CD4-positive, CD25-positive, alpha-beta regulatory T cell (primary cell): ENCODE results near the gene PTPRN2. TPM values are rescaled to one million over a fixed set of nuclear protein-coding genes. Genes with fewer than 3 reads are reported as not detected.
A peak's percentile ranks its signal among the peaks of the same experiment; 100 is the strongest.

ENCODE experiments used
- ATAC-seq, 2 donors: fragments of 150-1000 bp; cut with Tn5 transposase; one replicate each; pipeline ENCODE4 v1.10.0; 2021; ENCODE audit warnings: low read depth in 2 of 2, moderate number of reproducible peaks in 2 of 2, moderate library complexity in 1 of 2
- DNase-seq, 3 donors: peaks; one replicate each; pipeline versions ENCODE4 v3.0.0 to v3.0.0-alpha.2; 2012 to 2022; ENCODE audit warnings: mixed read lengths in 1 of 3
- H3K27ac ChIP-seq: one replicate; pipeline ENCODE4 v1.7.0; 2013; ENCODE audit warnings: mild to moderate bottlenecking, low read length; ENCODE audit not compliant: insufficient read depth, poor library complexity, severe bottlenecking
- H3K27me3 ChIP-seq: one replicate; pipeline ENCODE4 v1.7.0; 2013; ENCODE audit warnings: low read length; ENCODE audit not compliant: control insufficient read depth, insufficient read depth
- H3K36me3 ChIP-seq: one replicate; pipeline ENCODE4 v1.7.0; 2013; ENCODE audit warnings: mild to moderate bottlenecking, low read length, moderate library complexity; ENCODE audit not compliant: control insufficient read depth, insufficient read depth
- H3K4me1 ChIP-seq: 2 replicates; pipeline ENCODE4 v1.7.0; 2013; ENCODE audit warnings: mild to moderate bottlenecking, low read length; ENCODE audit not compliant: insufficient read depth, control insufficient read depth, poor library complexity, severe bottlenecking
- H3K4me3 ChIP-seq: one replicate; pipeline ENCODE4 v1.7.0; 2013; ENCODE audit warnings: low read depth, mild to moderate bottlenecking, low read length, moderate library complexity
- H3K9me3 ChIP-seq, 2 experiments: 1 replicate in 1 of 2; 2 replicates in 1 of 2; pipeline ENCODE4 v1.7.0; 2013; ENCODE audit warnings: low read length in 2 of 2, mild to moderate bottlenecking in 1 of 2, moderate library complexity in 1 of 2; ENCODE audit not compliant: control insufficient read depth in 2 of 2
- H3K27ac Mint-ChIP-seq, 3 donors: one replicate each; pipeline ENCODE4 v1.8.0; 2020 to 2022; ENCODE audit warnings: mild to moderate bottlenecking in 3 of 3, mixed read lengths in 3 of 3, moderate library complexity in 2 of 3
- H3K27me3 Mint-ChIP-seq: one replicate; pipeline ENCODE4 v1.8.0; 2022; ENCODE audit warnings: mild to moderate bottlenecking, mixed read lengths
- H3K36me3 Mint-ChIP-seq: one replicate; pipeline ENCODE4 v1.8.0; 2020; ENCODE audit warnings: mixed read lengths
- H3K4me1 Mint-ChIP-seq, 4 donors: one replicate each; pipeline ENCODE4 v1.8.0; 2020 to 2022; ENCODE audit warnings: mixed read lengths in 4 of 4, mild to moderate bottlenecking in 1 of 4
- H3K4me3 Mint-ChIP-seq, 4 donors: one replicate each; pipeline ENCODE4 v1.8.0; 2020 to 2022; ENCODE audit warnings: mild to moderate bottlenecking in 4 of 4, mixed read lengths in 4 of 4, moderate library complexity in 3 of 4
- H3K9me3 Mint-ChIP-seq, 7 donors: one replicate each; pipeline ENCODE4 v1.8.0; 2020 to 2022; ENCODE audit warnings: mixed read lengths in 7 of 7, mild to moderate bottlenecking in 3 of 7, moderate library complexity in 2 of 7
- polyA plus RNA-seq, 4 donors: library from polyadenylated mRNA; unstranded; fragments of 300-500 nt; fragmentation: Illumina TruSeq; gene quantifications; one replicate each; pipeline ENCODE4 v1.2.3, GENCODE V29; 2021
- total RNA-seq: library from RNA; stranded (reverse); gene quantifications from one replicate; pipeline ENCODE4 v1.2.3, GENCODE V29; 2022

The PTPRN2 gene
- total and polyA plus RNA-seq, 5 donors from 2014 or later = 1.6 to 4.7 (median 2.7) TPM

GRCh38 chr7:157635669-157636068, 952.0 kb downstream of the PTPRN2 start:
- Mint-ChIP-seq H3K9me3 (peaks cover 0 to 7% (median 5%) of the 10 kb centered on the region in 7 donors), H3K4me3 (no peak overlapping the region), H3K27me3 (peaks cover 47% of the 10 kb centered on the region), H3K4me1 (no peaks in the 10 kb centered on the region), H3K27ac (no peak overlapping the region), H3K36me3 (no peaks in the 10 kb centered on the region)
- Histone ChIP-seq H3K36me3 (no peaks in the 10 kb centered on the region), H3K27me3 (peaks cover 6% of the 10 kb centered on the region), H3K9me3 (peaks cover 0 to 5% of the 10 kb centered on the region in 2 experiments), H3K4me1 (no peaks in the 10 kb centered on the region), H3K27ac (no peak overlapping the region), H3K4me3 (no peak overlapping the region)
- DNase-seq (no peak), ATAC-seq (no peak)

GRCh38 chr7:157635148-157635500, 952.5 kb downstream of the PTPRN2 start:
- peaks cover 6% of the 10 kb centered on the region for H3K27me3 ChIP-seq
- H3K4me1 Mint-ChIP-seq = no peaks in the 10 kb centered on the region
- no peaks in the 10 kb centered on the region for H3K36me3 ChIP-seq
- H3K27ac Mint-ChIP-seq = no peak overlapping the region
- H3K27me3 Mint-ChIP-seq = peaks cover 42% of the 10 kb centered on the region
- H3K27ac ChIP-seq = no peak overlapping the region
- H3K4me3 Mint-ChIP-seq = no peak overlapping the region
- no peak overlapping the region for H3K4me3 ChIP-seq
- DNase-seq (no peak), ATAC-seq (no peak)
- H3K4me1 ChIP-seq = no peaks in the 10 kb centered on the region
- H3K9me3 ChIP-seq = peaks cover 0 to 2% of the 10 kb centered on the region in 2 experiments
- no peaks in the 10 kb centered on the region for H3K36me3 Mint-ChIP-seq
- H3K9me3 Mint-ChIP-seq = peaks cover 0 to 4% (median 3%) of the 10 kb centered on the region in 7 donors

DNA sequence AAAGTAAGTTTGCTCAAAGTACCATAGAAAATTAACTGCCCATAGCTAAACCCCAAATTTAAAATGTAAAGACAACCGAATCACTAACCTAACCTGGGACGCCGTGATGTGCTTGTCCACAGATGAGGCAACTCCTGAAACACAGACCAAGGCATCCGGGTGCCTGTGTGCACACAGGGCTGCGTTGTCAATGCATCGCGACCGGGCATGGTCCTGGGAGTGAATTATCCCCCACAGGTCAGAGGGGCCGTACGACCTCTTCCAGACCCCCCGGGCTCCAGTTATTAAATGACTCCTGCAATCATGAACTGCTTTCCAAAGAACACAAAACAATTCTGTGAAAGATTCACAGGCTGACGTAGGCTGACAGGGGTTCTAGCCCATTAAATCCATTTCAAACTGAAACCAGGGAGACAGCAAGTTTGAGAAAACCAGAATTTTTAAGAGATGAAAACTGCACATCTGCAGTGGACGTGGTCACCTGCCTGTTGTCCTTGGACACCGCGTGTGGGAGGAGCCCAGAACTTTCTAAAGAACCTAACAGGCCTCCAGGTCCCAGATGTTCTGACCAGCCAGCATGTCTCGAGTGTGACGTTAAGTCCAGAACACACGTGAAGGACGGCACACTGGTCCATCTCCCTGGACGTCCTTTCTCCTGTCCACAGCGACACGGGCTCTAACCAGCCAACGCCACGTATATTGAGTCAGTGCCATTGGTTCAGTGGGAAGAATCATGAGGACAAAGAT, 953.0 kb downstream of the PTPRN2 start:
- ATAC-seq (no peak), DNase-seq (no peak)
- Histone ChIP-seq H3K9me3 (no peaks in the 10 kb centered on the region), H3K4me1 (no peaks in the 10 kb centered on the region), H3K27ac (no peak overlapping the region), H3K4me3 (no peak overlapping the region), H3K27me3 (peaks cover 6% of the 10 kb centered on the region), H3K36me3 (no peaks in the 10 kb centered on the region)
- Mint-ChIP-seq H3K27me3 (peaks cover 40% of the 10 kb centered on the region), H3K27ac (no peak overlapping the region), H3K36me3 (no peaks in the 10 kb centered on the region), H3K9me3 (peaks cover 0 to 1% (median 0%) of the 10 kb centered on the region in 7 donors), H3K4me1 (no peaks in the 10 kb centered on the region), H3K4me3 (no peak overlapping the region)

GRCh38 chr7:157633465-157634185, 954.0 kb downstream of the PTPRN2 start:
- Mint-ChIP-seq H3K27ac (no peak overlapping the region), H3K4me3 (no peak overlapping the region), H3K36me3 (no peaks in the 10 kb centered on the region), H3K4me1 (peaks cover 0 to 5% (median 0%) of the 10 kb centered on the region in 4 donors), H3K27me3 (peaks cover 40% of the 10 kb centered on the region), H3K9me3 (no peaks in the 10 kb centered on the region)
- Histone ChIP-seq H3K4me3 (no peak overlapping the region), H3K4me1 (no peaks in the 10 kb centered on the region), H3K36me3 (no peaks in the 10 kb centered on the region), H3K27me3 (peaks cover 6% of the 10 kb centered on the region), H3K27ac (no peak overlapping the region), H3K9me3 (no peaks in the 10 kb centered on the region)
- DNase-seq (no peak), ATAC-seq (no peak)

GRCh38 chr7:157630301-157630853, 957.2 kb downstream of the PTPRN2 start:
- Histone ChIP-seq H3K4me1 (peaks cover 23% of the 10 kb centered on the region), H3K36me3 (no peaks in the 10 kb centered on the region), H3K9me3 (no peaks in the 10 kb centered on the region), H3K27me3 (peaks cover 3% of the 10 kb centered on the region), H3K4me3 (no peak overlapping the region), H3K27ac (no peak overlapping the region)
- ATAC-seq (no peak), DNase-seq (no peak)
- H3K27me3 Mint-ChIP-seq = peaks cover 29% of the 10 kb centered on the region
- no peaks in the 10 kb centered on the region for H3K9me3 Mint-ChIP-seq
- no peaks in the 10 kb centered on the region for H3K36me3 Mint-ChIP-seq
- peaks cover 0 to 37% (median 16%) of the 10 kb centered on the region in 4 donors for H3K4me1 Mint-ChIP-seq
- no peak overlapping the region for H3K4me3 Mint-ChIP-seq
- peak overlapping the region in 1 of 3 donors; percentile 49 for H3K27ac Mint-ChIP-seq

DNA sequence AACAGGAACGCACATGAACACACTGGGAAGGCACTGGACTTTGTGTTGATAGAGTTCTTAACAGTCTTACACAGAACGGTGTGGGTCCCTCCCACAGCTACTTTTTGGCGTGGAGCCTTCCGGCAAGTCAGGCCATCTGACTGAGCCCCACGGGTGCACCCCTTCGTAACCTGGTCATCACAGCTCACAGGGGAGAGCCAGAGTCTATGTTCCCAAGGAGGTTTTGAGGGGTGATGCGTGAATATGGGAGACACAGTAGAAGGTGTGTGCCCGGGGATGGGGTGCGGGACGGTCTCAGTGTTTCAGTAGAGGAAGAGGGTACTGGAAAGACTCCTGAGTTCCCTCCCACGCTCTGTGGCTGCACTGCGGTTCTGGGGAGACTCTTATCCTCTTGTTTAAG, 959.2 kb downstream of the PTPRN2 start:
- no peak overlapping the region for H3K4me3 ChIP-seq
- Mint-ChIP-seq H3K4me1 (peaks cover 0 to 55% (median 22%) of the 10 kb centered on the region in 4 donors), H3K4me3 (no peak overlapping the region), H3K27ac (peak overlapping the region in 2 of 3 donors; percentile 44 to 71), H3K9me3 (no peaks in the 10 kb centered on the region), H3K36me3 (no peaks in the 10 kb centered on the region), H3K27me3 (peaks cover 18% of the 10 kb centered on the region)
- H3K9me3 ChIP-seq = no peaks in the 10 kb centered on the region
- no peak overlapping the region for H3K27ac ChIP-seq
- H3K36me3 ChIP-seq = no peaks in the 10 kb centered on the region
- ATAC-seq (no peak), DNase-seq (no peak)
- no peaks in the 10 kb centered on the region for H3K27me3 ChIP-seq
- H3K4me1 ChIP-seq = peaks cover 23% of the 10 kb centered on the region

DNA sequence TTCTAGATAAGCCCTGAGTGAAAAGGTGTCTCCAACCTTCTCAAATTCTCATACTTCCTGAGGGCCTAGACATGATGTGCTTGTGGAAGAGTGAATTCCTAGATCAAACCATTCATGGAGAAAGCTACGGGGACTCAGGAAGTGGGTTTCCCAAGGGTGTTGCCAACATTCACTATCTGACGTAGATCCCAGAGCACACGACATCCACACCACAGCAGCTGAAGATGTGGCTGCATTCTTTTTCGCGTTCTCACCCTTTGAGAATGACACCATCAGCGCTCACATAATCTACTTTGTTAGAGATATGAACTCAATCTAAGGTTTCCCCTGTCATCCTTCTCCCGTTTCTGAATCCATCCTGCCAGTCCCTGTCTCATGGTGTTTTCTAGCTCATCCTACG, 960.0 kb downstream of the PTPRN2 start:
- Mint-ChIP-seq H3K4me1 (peaks cover 0 to 62% (median 24%) of the 10 kb centered on the region in 4 donors), H3K27ac (peak overlapping the region in 2 of 3 donors; percentile 71 to 97), H3K27me3 (peaks cover 13% of the 10 kb centered on the region), H3K36me3 (no peaks in the 10 kb centered on the region), H3K4me3 (peak overlapping the region in 2 of 4 donors; percentile 20 to 72), H3K9me3 (no peaks in the 10 kb centered on the region)
- H3K27ac ChIP-seq = no peak overlapping the region
- H3K36me3 ChIP-seq = no peaks in the 10 kb centered on the region
- ATAC-seq (no peak), DNase-seq (no peak)
- no peaks in the 10 kb centered on the region for H3K9me3 ChIP-seq
- H3K27me3 ChIP-seq = no peaks in the 10 kb centered on the region
- H3K4me3 ChIP-seq = no peak overlapping the region
- peaks cover 23% of the 10 kb centered on the region for H3K4me1 ChIP-seq
